ENCODE data around the gene ABHD1.
A peak's percentile ranks its signal among the peaks of the same experiment; 100 is the strongest.

The ABHD1 gene

DNA sequence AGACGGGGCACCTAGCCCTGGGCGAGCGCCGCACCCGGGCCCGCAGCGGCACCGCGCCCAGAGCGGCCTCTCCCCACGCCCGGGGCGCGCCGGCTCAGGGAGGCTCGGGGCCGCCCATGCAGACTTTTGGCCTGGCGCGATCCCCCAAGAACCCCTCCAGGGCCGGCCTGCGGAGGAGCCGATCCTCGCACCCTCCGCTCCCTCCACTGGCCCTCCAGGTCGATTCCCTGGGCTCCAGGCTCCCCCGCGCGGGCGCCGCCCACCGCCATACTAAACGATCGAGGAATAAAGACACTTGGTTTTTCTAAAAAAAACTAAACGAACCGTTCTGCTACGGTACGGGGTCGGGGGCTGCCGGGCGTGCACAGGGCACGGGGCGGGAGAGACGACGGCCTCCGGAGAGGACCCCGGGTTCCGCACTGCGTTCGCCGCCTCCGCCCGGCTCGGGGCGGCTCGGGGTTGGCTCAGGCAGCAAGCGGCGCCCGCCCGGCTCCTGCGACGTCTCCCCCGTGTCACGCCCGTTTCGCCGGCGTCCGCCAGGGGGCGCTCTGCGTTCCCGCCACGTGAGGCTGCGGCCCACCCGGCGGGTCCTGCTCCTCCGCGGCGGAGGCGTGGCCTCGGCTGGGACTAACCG, 37.4 kb upstream of the ABHD1 start:
- ChIA-PET POLR2A (interaction anchor here (1.1 to 2.6 kb wide), 4 partner anchors 10 to 63 kb away, joined by 3 to 18 read pairs (median 4); partner anchors contain the start of genes AGBL5 and OST4), CTCF (interaction anchor here (0.7 to 10.3 kb wide), 13 partner anchors 10 to 240 kb away, joined by 3 to 73 read pairs (median 9); partner anchors contain the start of genes AGBL5, OST4 and TMEM214)
- TF ChIP-seq, protein P1, sequence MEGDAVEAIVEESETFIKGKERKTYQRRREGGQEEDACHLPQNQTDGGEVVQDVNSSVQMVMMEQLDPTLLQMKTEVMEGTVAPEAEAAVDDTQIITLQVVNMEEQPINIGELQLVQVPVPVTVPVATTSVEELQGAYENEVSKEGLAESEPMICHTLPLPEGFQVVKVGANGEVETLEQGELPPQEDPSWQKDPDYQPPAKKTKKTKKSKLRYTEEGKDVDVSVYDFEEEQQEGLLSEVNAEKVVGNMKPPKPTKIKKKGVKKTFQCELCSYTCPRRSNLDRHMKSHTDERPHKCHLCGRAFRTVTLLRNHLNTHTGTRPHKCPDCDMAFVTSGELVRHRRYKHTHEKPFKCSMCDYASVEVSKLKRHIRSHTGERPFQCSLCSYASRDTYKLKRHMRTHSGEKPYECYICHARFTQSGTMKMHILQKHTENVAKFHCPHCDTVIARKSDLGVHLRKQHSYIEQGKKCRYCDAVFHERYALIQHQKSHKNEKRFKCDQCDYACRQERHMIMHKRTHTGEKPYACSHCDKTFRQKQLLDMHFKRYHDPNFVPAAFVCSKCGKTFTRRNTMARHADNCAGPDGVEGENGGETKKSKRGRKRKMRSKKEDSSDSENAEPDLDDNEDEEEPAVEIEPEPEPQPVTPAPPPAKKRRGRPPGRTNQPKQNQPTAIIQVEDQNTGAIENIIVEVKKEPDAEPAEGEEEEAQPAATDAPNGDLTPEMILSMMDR (IDR thresholded peaks at IDR 0.05; ENCODE audit: insufficient read depth, low read length, missing control alignments), result peak; percentile 94
- DNase-seq (ENCODE audit: low read depth, low spot score), result no peak
- H3K4me3 ChIP-seq (ENCODE audit: low read depth, low read length), result peak overlapping the region; percentile 42

DNA sequence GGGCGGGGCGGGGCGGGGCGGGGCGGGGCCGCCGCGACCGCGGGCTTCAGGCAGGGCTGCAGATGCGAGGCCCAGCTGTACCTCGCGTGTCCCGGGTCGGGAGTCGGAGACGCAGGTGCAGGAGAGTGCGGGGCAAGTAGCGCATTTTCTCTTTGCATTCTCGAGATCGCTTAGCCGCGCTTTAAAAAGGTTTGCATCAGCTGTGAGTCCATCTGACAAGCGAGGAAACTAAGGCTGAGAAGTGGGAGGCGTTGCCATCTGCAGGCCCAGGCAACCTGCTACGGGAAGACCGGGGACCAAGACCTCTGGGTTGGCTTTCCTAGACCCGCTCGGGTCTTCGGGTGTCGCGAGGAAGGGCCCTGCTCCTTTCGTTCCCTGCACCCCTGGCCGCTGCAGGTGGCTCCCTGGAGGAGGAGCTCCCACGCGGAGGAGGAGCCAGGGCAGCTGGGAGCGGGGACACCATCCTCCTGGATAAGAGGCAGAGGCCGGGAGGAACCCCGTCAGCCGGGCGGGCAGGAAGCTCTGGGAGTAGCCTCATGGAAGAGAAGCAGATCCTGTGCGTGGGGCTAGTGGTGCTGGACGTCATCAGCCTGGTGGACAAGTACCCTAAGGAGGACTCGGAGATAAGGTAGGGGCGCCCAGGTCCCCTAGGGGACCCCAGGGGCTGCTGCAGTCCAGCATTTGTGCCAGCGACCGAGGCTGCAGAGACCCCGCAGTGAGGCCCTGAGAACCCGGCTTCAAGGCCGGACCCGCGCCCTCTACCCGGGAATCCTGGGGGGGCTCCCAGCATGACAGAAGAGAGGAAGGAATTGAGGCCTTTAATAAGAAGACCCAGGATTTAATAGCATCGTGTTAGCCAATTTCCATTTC, 36.7 kb upstream of the ABHD1 start, which contains the start of gene KHK:
TSS of gene KHK (plus strand) at position 49 of the 870 bp plus-strand sequence. CDS start at position 537, 488 bp downstream.
- peak within 1 kb of the TSS; percentile 46 for H3K4me3 ChIP-seq (ENCODE audit: low read depth, low read length)
- ChIA-PET POLR2A (interaction anchor here (1.1 to 2.6 kb wide), 3 partner anchors 15 to 64 kb away, joined by 3 to 18 read pairs (median 6); partner anchors contain the start of genes AGBL5 and OST4), CTCF (interaction anchor here (0.6 to 10.3 kb wide), 19 partner anchors 9 to 216 kb away, joined by 3 to 73 read pairs (median 7); partner anchors contain the start of genes AGBL5, EMILIN1 and TRIM54)
- no peak for DNase-seq (ENCODE audit: low read depth, low spot score)
- TF ChIP-seq, protein P1 (IDR thresholded peaks at IDR 0.05; ENCODE audit: insufficient read depth, low read length, missing control alignments), result no peak

DNA sequence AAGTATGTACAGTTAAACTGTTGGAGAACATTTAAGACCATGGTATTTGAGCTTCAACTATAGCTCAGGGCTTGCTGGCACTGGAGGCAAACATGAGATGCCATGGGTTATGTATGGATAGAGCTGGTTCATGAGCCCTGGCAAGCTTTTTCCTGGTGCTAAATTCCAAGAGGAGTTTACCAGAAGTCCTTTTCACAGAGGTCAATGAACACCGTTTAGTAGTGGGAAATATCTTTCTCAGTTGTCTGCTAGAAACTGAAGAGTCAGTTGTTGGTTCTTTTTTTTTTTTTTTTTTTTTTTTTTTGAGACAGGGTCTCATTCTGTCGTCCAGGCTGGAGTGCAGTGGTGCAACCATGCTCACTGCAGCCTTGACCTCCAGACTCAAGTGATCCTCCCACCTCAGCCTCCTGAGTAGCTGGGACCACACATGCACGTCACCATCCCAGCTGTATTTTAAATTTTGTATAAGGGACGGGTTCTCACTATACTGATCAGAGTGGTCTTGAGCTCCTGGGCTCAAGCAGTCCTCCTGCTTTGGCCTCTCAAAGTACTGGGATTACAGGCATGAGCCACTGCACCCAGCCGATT, 35.7 kb upstream of the ABHD1 start:
- no peak overlapping the region for H3K4me3 ChIP-seq (ENCODE audit: low read depth, low read length)
- ChIA-PET POLR2A (interaction anchor here (0.9 to 2.6 kb wide), 2 partner anchors 16 to 38 kb away, joined by 3 to 18 read pairs; partner anchors contain the start of genes AGBL5 and OST4), CTCF (interaction anchor here (0.7 to 10.3 kb wide), 22 partner anchors 8 to 215 kb away, joined by 3 to 73 read pairs (median 4); partner anchors contain the start of genes AGBL5, EMILIN1 and TRIM54)
- TF ChIP-seq, protein P1 (IDR thresholded peaks at IDR 0.05; ENCODE audit: insufficient read depth, low read length, missing control alignments), result no peak
- no peak for DNase-seq (ENCODE audit: low read depth, low spot score)

DNA sequence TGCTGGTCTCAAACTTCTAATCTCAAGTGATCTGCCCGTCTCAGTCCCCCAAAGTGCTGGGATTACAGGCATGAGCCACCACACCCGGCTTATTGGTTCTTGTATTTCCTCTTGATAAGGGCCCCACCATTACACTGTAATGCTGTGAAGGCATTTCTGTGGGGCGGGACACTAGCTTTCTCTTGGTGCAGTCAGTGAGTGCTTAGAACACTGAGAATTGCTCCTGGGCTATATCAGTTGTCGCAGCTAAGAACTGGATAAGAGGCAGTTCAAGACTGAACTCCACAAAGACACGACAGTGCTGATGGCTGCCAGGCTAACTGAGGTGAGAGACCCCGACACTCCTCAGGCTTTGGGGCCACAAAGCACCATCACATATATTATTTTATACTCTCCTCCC, 35.0 kb upstream of the ABHD1 start:
- ChIA-PET POLR2A (interaction anchor here (2.6 kb wide), 1 partner anchor 38 kb away, joined by 18 read pairs; the partner anchor contains the start of gene AGBL5), CTCF (interaction anchor here (0.7 to 10.3 kb wide), 13 partner anchors 8 to 214 kb away, joined by 3 to 73 read pairs (median 4); partner anchors contain the start of gene TRIM54)
- DNase-seq (ENCODE audit: low read depth, low spot score), result no peak
- H3K4me3 ChIP-seq (ENCODE audit: low read depth, low read length), result no peak overlapping the region
- TF ChIP-seq, protein P1 (IDR thresholded peaks at IDR 0.05; ENCODE audit: insufficient read depth, low read length, missing control alignments), result no peak

DNA sequence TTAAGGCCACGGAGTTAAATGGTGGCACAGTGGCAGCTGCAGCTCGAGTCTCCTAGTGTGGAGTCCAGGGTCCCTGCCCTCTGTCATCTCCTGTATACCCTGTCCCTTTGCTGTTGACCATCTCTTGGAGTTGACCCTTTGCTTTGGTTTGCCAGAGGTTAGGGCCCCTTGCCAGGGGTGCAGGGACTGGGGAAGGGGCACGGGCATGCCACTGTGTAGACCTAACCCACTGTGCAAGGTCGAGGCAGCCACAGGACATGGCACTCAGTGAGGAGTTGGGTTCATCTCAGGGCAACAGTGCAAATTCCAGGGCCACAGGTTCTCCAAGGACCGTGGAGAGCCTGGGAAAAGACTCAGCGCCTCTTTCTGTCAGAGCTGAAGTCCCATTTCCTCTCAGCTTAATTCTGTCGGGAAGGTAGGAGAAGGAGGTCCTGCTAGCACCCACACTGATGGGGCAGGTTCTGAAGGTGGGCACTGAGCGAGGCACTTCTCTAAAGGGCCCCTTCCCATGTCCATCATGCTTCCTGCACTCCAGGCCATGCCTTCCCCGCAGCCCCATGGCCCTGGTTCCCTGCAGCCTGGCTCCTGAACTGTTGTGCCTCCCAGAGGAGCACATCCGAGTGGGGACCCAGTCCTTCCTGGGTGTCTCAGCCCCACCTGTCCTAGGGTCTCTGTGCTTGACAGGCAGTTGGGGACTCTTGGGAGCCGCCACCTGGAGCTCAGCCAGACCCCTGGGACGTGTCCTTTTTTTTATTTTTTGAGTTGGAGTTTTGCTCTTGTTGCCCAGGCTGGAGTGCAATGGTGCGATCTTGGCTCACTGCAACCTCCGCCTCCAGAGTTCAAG, 34.3 kb upstream of the ABHD1 start:
- TF ChIP-seq, protein P1 (IDR thresholded peaks at IDR 0.05; ENCODE audit: insufficient read depth, low read length, missing control alignments), result no peak
- ChIA-PET CTCF (interaction anchor here (0.7 to 10.3 kb wide), 12 partner anchors 7 to 214 kb away, joined by 3 to 73 read pairs (median 4); partner anchors contain the start of genes EMILIN1 and TRIM54), POLR2A (interaction anchor here (1.1 kb wide), 1 partner anchor 9 kb away, joined by 3 read pairs; no protein-coding TSS in a partner anchor)
- H3K4me3 ChIP-seq (ENCODE audit: low read depth, low read length), result no peak overlapping the region
- DNase-seq (ENCODE audit: low read depth, low spot score), result no peak

All from AG04449 (cell line).